HG02763 (cell line): ENCODE results near the gene CTNNAL1.

Experiments
- ATAC-seq: cut with Tn5 transposase; IDR thresholded peaks from one replicate; pipeline ENCODE4 v1.9.1; 2021; ENCODE audit warnings: mild to moderate bottlenecking, moderate library complexity; ENCODE audit not compliant: unreplicated experiment

The CTNNAL1 gene

GRCh38 chr9:109030426-109030825 is 17.1 kb upstream of the CTNNAL1 start:
- no peak for ATAC-seq

GRCh38 chr9:109028457-109028856 is 15.2 kb upstream of the CTNNAL1 start:
- no peak for ATAC-seq

- no peak for ATAC-seq
Measured at GRCh38 chr9:109027176-109027575, 13.9 kb upstream of the CTNNAL1 start.

GRCh38 chr9:109026306-109026705 is 13.0 kb upstream of the CTNNAL1 start:
- ATAC-seq = no peak

- no peak for ATAC-seq
Measured at GRCh38 chr9:109022873-109023272, 9.6 kb upstream of the CTNNAL1 start.

GRCh38 chr9:109020581-109021511 is 7.5 kb upstream of the CTNNAL1 start:
- ATAC-seq = no peak

GRCh38 chr9:109020113-109020512 is 6.8 kb upstream of the CTNNAL1 start:
- ATAC-seq = no peak

GRCh38 chr9:109019420-109019819 is 6.1 kb upstream of the CTNNAL1 start:
- ATAC-seq = no peak

- ATAC-seq = no peak
Measured at GRCh38 chr9:109017493-109017892, 4.2 kb upstream of the CTNNAL1 start.

GRCh38 chr9:109017061-109017460 is 3.8 kb upstream of the CTNNAL1 start:
- ATAC-seq = no peak

- no peak for ATAC-seq
Measured at GRCh38 chr9:109016132-109016531, 2.8 kb upstream of the CTNNAL1 start.

GRCh38 chr9:109014608-109015280 is 1.4 kb upstream of the CTNNAL1 start:
- ATAC-seq = no peak

- no peak for ATAC-seq
Measured at GRCh38 chr9:109013679-109014607, 644 bp upstream of the CTNNAL1 start.

- peak; percentile 29 for ATAC-seq
Measured at GRCh38 chr9:109012009-109012875, 1.1 kb downstream of the CTNNAL1 start.

GRCh38 chr9:109011231-109011671 is 2.0 kb downstream of the CTNNAL1 start:
- ATAC-seq = no peak

GRCh38 chr9:109010746-109011145 is 2.6 kb downstream of the CTNNAL1 start:
- peak; percentile 36 for ATAC-seq

- no peak for ATAC-seq
Measured at GRCh38 chr9:109005678-109006077, 7.6 kb downstream of the CTNNAL1 start.

GRCh38 chr9:109003116-109003515 is 10.2 kb downstream of the CTNNAL1 start:
- no peak for ATAC-seq

- no peak for ATAC-seq
Measured at GRCh38 chr9:109002141-109002540, 11.2 kb downstream of the CTNNAL1 start.

GRCh38 chr9:109001275-109001676 is 12.0 kb downstream of the CTNNAL1 start:
- ATAC-seq = no peak
